ENCODE data around the gene ZNF423. TPM values are rescaled to one million over a fixed set of nuclear protein-coding genes. Genes with fewer than 3 reads are reported as not detected.

ZNF423 gene
- total and polyA plus RNA-seq, 10 donors, result 0.36 to 7.0 (median 3.7) TPM

DNA sequence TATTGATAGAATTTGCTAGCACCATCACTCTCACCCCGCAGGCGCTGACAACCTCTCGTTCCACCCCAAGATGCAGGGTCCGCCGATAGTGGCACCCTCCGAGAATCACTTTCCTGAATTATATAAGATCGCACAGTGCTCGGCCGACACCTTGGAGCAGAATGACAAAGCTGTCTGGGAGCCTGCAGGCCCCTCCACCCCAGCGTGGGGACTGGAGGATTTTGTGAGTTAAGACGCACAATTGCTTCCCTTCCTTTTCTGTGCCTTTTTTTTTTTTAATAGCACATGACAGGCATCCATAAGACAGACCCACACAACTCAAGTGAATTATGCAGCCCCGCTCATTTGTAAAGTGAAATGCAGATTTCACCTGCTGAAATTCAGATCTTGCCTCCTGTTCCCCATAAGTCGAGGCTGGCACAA lies 327.0 kb downstream of the ZNF423 start:
- Histone ChIP-seq H3K4me1 (peaks cover 0 to 41% (median 8%) of the 10 kb centered on the region in 6 donors), H3K27ac (peak overlapping the region in 2 of 8 donors; percentile 7 to 29), H3K27me3 (replicated peaks in 1 of 7) (peaks cover 0 to 41% (median 0%) of the 10 kb centered on the region in 7 donors), H3K4me3 (peak overlapping the region in 6 of 8 donors; percentile 18 to 63 (median 28)), H3K36me3 (no peaks in the 10 kb centered on the region), H3K9me3 (no peaks in the 10 kb centered on the region)
- peak; percentile 43 for DNase-seq
- intact Hi-C loops (cut with DNase I; ENCODE audit: low total_unique reads), result no loop called here
- TF ChIP-seq POLR2A (IDR thresholded peaks at IDR 0.05) (no peak), CTCF (IDR thresholded peaks at IDR 0.05 in 8 of 11, conservative IDR thresholded peaks at IDR 0.05 in 3 of 11) (no peak), POLR2AphosphoS5 (IDR thresholded peaks at IDR 0.05) (no peak)
- 42 to 67% (median 50%) methylated on average over 13 of the region's 13 CpGs for WGBS, 5 donors

DNA sequence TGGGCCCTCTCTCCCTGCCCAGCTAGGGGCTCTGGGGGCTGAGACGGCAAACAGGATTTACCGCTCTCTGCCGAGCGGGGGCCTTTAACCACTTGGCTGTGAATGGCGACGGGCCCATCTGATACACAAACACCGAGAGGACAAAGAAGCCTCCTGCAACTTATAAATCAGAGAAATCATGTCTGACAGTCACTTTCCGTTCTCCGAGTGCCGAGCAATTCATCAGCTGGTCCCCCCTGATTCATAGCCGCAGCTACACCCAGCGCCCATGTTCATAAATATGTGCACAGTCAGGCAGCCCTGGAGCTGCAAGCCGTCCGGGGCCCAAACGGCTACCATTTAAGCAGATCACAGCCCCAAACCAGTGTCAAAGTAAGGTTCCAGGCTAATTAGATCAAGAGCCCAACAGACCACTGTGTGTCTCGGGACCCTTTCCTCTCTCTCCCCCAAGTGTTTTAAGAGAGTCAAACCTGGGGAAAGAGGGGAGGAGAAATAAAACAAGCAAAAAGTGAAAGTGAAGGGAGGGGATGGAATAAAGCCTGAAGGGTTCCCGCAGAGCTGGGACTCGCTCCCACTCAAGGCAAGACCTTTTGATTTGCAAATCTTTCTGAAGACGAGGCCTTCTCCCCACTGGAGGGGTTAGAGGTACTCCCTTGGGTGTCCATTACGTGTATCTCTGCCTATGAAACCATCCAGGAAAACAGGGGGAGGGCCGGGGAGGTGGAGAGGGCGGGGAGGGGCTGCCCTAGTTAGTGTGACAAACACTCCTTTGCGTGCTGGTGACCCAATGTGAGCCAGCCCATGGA lies 327.6 kb downstream of the ZNF423 start:
- Histone ChIP-seq H3K27ac (peak overlapping the region in 4 of 8 donors; percentile 7 to 51 (median 36)), H3K9me3 (no peaks in the 10 kb centered on the region), H3K4me1 (peaks cover 0 to 41% (median 8%) of the 10 kb centered on the region in 6 donors), H3K4me3 (peak overlapping the region; percentile 13 to 63 (median 25)), H3K27me3 (replicated peaks in 1 of 7) (peaks cover 0 to 41% (median 0%) of the 10 kb centered on the region in 7 donors), H3K36me3 (no peaks in the 10 kb centered on the region)
- TF ChIP-seq POLR2AphosphoS5 (IDR thresholded peaks at IDR 0.05), result no peak
- no peak for TF ChIP-seq POLR2A (IDR thresholded peaks at IDR 0.05)
- no peak for TF ChIP-seq CTCF (IDR thresholded peaks at IDR 0.05 in 8 of 11, conservative IDR thresholded peaks at IDR 0.05 in 3 of 11)
- intact Hi-C loops (cut with DNase I; ENCODE audit: low total_unique reads), result no loop called here
- 9 to 11% (median 11%) methylated on average over 22 to 23 of the region's 23 CpGs for WGBS, 5 donors
- DNase-seq, result no peak

GRCh38 chr16:49527611-49528010 lies 328.3 kb downstream of the ZNF423 start:
- TF ChIP-seq POLR2A (IDR thresholded peaks at IDR 0.05) (no peak), POLR2AphosphoS5 (IDR thresholded peaks at IDR 0.05) (no peak), CTCF (IDR thresholded peaks at IDR 0.05 in 8 of 11, conservative IDR thresholded peaks at IDR 0.05 in 3 of 11) (no peak)
- Histone ChIP-seq H3K27me3 (replicated peaks in 1 of 7) (peaks cover 0 to 41% (median 0%) of the 10 kb centered on the region in 7 donors), H3K9me3 (no peaks in the 10 kb centered on the region), H3K4me1 (peaks cover 0 to 41% (median 8%) of the 10 kb centered on the region in 6 donors), H3K4me3 (peak overlapping the region in 3 of 8 donors; percentile 30 to 63 (median 40)), H3K36me3 (no peaks in the 10 kb centered on the region), H3K27ac (peak overlapping the region in 3 of 8 donors; percentile 29 to 51 (median 44))
- WGBS, 5 donors, result 67 to 93% (median 76%) methylated on average over 7 of the region's 7 CpGs
- intact Hi-C loops (cut with DNase I; ENCODE audit: low total_unique reads), result no loop called here
- DNase-seq, result peak; percentile 73

DNA sequence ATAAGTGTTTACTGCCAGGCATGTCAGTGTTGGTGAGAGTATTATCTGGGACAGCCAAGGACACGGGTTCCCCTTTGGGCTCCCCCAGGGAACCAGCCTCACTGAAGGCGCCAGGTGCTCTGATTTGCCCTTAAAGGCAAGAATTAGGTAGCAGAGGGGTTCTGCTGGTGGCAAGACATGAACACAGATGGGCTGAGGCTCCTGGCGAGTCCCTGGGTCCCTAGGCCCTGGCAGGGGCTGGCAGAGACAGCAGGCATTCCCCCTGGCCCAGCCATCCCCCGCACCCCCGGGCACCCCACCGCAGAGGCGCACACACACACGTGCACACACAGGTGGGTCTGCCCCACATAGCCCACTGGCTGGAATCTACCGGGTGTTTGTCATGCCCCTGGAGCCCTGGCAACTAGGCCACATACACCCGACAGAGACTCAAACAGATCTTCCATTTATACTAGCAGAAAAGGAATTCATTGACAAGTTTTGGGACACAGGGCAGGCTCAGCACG lies 329.0 kb downstream of the ZNF423 start:
- Histone ChIP-seq H3K27me3 (replicated peaks in 1 of 7) (peaks cover 0 to 41% (median 0%) of the 10 kb centered on the region in 7 donors), H3K9me3 (no peaks in the 10 kb centered on the region), H3K36me3 (no peaks in the 10 kb centered on the region), H3K4me3 (no peak overlapping the region), H3K27ac (no peak overlapping the region), H3K4me1 (peaks cover 0 to 41% (median 8%) of the 10 kb centered on the region in 6 donors)
- WGBS, 5 donors, result 90 to 94% (median 92%) methylated on average over 8 to 11 of the region's 11 CpGs
- intact Hi-C loops (cut with DNase I; ENCODE audit: low total_unique reads), result no loop called here
- no peak for TF ChIP-seq POLR2AphosphoS5 (IDR thresholded peaks at IDR 0.05)
- TF ChIP-seq POLR2A (IDR thresholded peaks at IDR 0.05), result no peak
- no peak for TF ChIP-seq CTCF (IDR thresholded peaks at IDR 0.05 in 8 of 11, conservative IDR thresholded peaks at IDR 0.05 in 3 of 11)
- DNase-seq, result peak; percentile 52
